Keratinocyte (primary cell): ENCODE measurements around the gene ALDH1L1. TPM values are rescaled to one million over a fixed set of nuclear protein-coding genes. Genes with fewer than 3 reads are reported as not detected.

ENCODE experiments used
- DNase-seq: peaks from one replicate; pipeline ENCODE4 v3.0.0-alpha.2; 2011; ENCODE audit warnings: low read depth, missing footprints, low spot score
- FAIRE-seq: peaks from 2 replicates; lab custom pipeline; 2011; peaks lifted over from hg19 to GRCh38; lab: Jason Lieb, UNC
- H2AFZ ChIP-seq: 2 replicates; pipeline ENCODE4 v1.6.0; 2012; ENCODE audit warnings: low read length, control low read depth, inconsistent platforms; ENCODE audit not compliant: control insufficient read depth
- H3K27ac ChIP-seq: 2 replicates; pipeline ENCODE4 v1.5.1; 2011; ENCODE audit warnings: low read length; ENCODE audit not compliant: control insufficient read depth, insufficient read depth
- H3K27me3 ChIP-seq: 3 replicates; pipeline ENCODE4 v1.6.0; 2011; ENCODE audit warnings: low read length; ENCODE audit not compliant: control insufficient read depth, insufficient read depth; ENCODE audit errors: extremely low read depth
- H3K36me3 ChIP-seq, 2 experiments: 2 replicates in 1 of 2; 3 replicates in 1 of 2; pipeline ENCODE4 v1.5.1; 2011; ENCODE audit warnings: low read length in 2 of 2, mild to moderate bottlenecking in 1 of 2; ENCODE audit not compliant: control insufficient read depth in 2 of 2, insufficient read depth in 2 of 2; ENCODE audit errors: extremely low read depth in 1 of 2
- H3K4me1 ChIP-seq: 3 replicates; pipeline ENCODE4 v1.5.1; 2011; ENCODE audit warnings: low read length; ENCODE audit not compliant: control insufficient read depth, insufficient read depth; ENCODE audit errors: extremely low read depth
- H3K4me2 ChIP-seq: 3 replicates; pipeline ENCODE4 v1.6.0; 2011; ENCODE audit warnings: low read depth, low read length; ENCODE audit not compliant: control insufficient read depth, insufficient read depth; ENCODE audit errors: extremely low read depth
- H3K4me3 ChIP-seq, 3 experiments: fragments of 200-600 bp in 1 of 3; sonication (generic) in 1 of 3; 2 replicates in 2 of 3; 3 replicates in 1 of 3; pipeline ENCODE4 v1.5.1; 2011 to 2016; ENCODE audit warnings: low read length in 3 of 3, mild to moderate bottlenecking in 3 of 3, control low read depth in 2 of 3, inconsistent platforms in 1 of 3, low read depth in 1 of 3, mixed read lengths in 1 of 3, mixed run types in 1 of 3, moderate library complexity in 1 of 3; ENCODE audit not compliant: control insufficient read depth in 2 of 3, insufficient read depth in 2 of 3; ENCODE audit errors: extremely low read depth in 1 of 3
- H3K79me2 ChIP-seq: 2 replicates; pipeline ENCODE4 v1.6.0; 2012; ENCODE audit warnings: low read length; ENCODE audit not compliant: control insufficient read depth, insufficient read depth
- H3K9ac ChIP-seq: 3 replicates; pipeline ENCODE4 v1.6.0; 2011; ENCODE audit warnings: low read length; ENCODE audit not compliant: control insufficient read depth, insufficient read depth; ENCODE audit errors: extremely low read depth
- H3K9me1 ChIP-seq: 3 replicates; pipeline ENCODE4 v1.6.0; 2011; ENCODE audit warnings: low read length; ENCODE audit not compliant: control insufficient read depth, insufficient read depth; ENCODE audit errors: extremely low read depth
- H3K9me3 ChIP-seq: 2 replicates; pipeline ENCODE4 v1.5.1; 2012; ENCODE audit warnings: low read depth, low read length; ENCODE audit not compliant: control insufficient read depth
- H4K20me1 ChIP-seq: 3 replicates; pipeline ENCODE4 v1.6.0; 2011; ENCODE audit warnings: low read length; ENCODE audit not compliant: control insufficient read depth, insufficient read depth; ENCODE audit errors: extremely low read depth
- CTCF ChIP-seq, 3 experiments: IDR thresholded peaks in 1 of 3; conservative IDR thresholded peaks in 1 of 3; optimal IDR thresholded peaks in 1 of 3; 2 replicates in 2 of 3; 3 replicates in 1 of 3; pipeline versions ENCODE3 to v1.5.1; 2011; ENCODE audit warnings: low read length in 3 of 3, mild to moderate bottlenecking in 3 of 3, moderate library complexity in 2 of 3, control low read depth in 1 of 3, inconsistent platforms in 1 of 3; ENCODE audit not compliant: insufficient read depth in 2 of 3; ENCODE audit errors: extremely low read depth in 1 of 3
- EZH2 ChIP-seq: IDR thresholded peaks from one replicate; pipeline ENCODE4 v1.6.1; 2012; ENCODE audit warnings: inconsistent platforms, mild to moderate bottlenecking, low read length, moderate library complexity
- dilution Hi-C: fragments of 300-500 bp; cut with MboI; formaldehyde crosslinking; loops from one replicate; pipeline ENCODE4 v1.7.0; 2020; ENCODE audit warnings: low sequenced_read_pairs; ENCODE audit not compliant: extremely low pct_ligation_motif_present
- polyA plus RNA-seq, 5 experiments: library from polyadenylated mRNA; depleted of rRNA in 3 of 5; stranded (reverse) in 3 of 5; stranded (forward) in 1 of 5; unstranded in 1 of 5; fragments of >200 nt; gene quantifications; 1 replicate in 1 of 5; 2 replicates in 3 of 5; 3 replicates in 1 of 5; pipeline versions ENCODE4 v1.2.1 to v1.2.3, GENCODE V29; 2011 to 2012; ENCODE audit warnings: missing spikeins in 2 of 5, low read depth in 1 of 5, low replicate concordance in 1 of 5

Gene ALDH1L1
- polyA plus RNA-seq, 1 donor (not counting 4 experiments of a cell fraction or from before 2014, with no cell fraction given) = 0.35 TPM

DNA sequence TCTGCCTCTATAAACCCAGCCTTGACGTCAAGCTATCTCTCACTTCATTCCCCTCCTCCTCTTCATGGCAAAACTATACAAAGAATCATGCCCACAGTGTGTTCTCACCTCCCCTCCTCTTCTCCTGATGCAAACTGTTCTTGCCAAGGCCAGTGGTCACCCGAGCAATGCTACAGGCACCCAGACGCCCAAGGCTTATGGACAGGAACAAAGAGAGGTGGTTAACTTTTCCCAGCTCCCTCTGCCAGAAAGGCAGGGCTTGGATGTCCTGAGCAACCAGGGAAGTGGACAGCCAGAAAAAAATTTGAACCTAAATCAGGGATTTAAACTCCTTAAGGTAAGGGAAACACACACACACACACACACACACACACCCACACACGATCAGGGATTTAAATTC, 101.5 kb downstream of the ALDH1L1 start:
- H2AFZ ChIP-seq = no peak overlapping the region
- H3K4me3 ChIP-seq = no peak overlapping the region
- DNase-seq (no peak), FAIRE-seq (no peak)
- H3K27ac ChIP-seq = no peak overlapping the region
- H4K20me1 ChIP-seq = no peaks in the 10 kb centered on the region
- H3K79me2 ChIP-seq = no peaks in the 10 kb centered on the region
- H3K9me3 ChIP-seq = no peaks in the 10 kb centered on the region
- H3K4me1 ChIP-seq = peaks cover 13% of the 10 kb centered on the region
- no peak overlapping the region for H3K9ac ChIP-seq
- dilution Hi-C loops = no loop called here
- no peak for TF ChIP-seq EZH2
- no peak for TF ChIP-seq CTCF (optimal IDR thresholded peaks at IDR 0.05 in 1 of 3, IDR thresholded peaks at IDR 0.05 in 1 of 3, conservative IDR thresholded peaks at IDR 0.05 in 1 of 3; ENCODE audit: extremely low read depth in 1 of 3, insufficient read depth in 2 of 3, low read length in 3 of 3)
- H3K4me2 ChIP-seq = no peak overlapping the region
- no peaks in the 10 kb centered on the region for H3K9me1 ChIP-seq
- no peaks in the 10 kb centered on the region for H3K36me3 ChIP-seq
- H3K27me3 ChIP-seq = no peaks in the 10 kb centered on the region

DNA sequence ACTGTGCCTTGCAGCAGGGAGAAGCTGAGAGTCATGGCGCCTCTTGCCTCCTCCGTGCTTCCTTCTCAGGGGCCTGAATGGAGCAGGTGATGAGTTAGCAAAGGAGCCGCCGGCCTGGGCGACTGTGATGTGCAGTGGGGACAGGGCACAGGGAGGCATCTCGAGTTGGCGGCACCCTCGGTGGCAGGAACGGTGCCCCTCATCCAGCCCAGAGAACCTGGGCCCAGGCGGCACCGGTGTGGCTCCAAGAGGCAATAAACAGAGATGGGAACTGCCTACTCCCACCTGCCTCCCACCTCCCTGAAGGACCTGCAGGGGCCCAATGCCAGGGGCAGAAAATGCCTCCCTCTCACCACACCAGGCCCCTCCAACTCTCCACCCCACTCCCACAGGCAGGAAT, 102.6 kb downstream of the ALDH1L1 start:
- Histone ChIP-seq H3K4me3 (no peak overlapping the region), H3K9me1 (no peaks in the 10 kb centered on the region), H3K4me2 (no peak overlapping the region), H3K36me3 (no peaks in the 10 kb centered on the region), H3K79me2 (no peaks in the 10 kb centered on the region), H3K27ac (no peak overlapping the region), H3K4me1 (peaks cover 9% of the 10 kb centered on the region), H3K9ac (no peak overlapping the region), H3K9me3 (no peaks in the 10 kb centered on the region), H2AFZ (no peak overlapping the region), H4K20me1 (no peaks in the 10 kb centered on the region), H3K27me3 (no peaks in the 10 kb centered on the region)
- no peak for TF ChIP-seq EZH2
- no peak for TF ChIP-seq CTCF (optimal IDR thresholded peaks at IDR 0.05 in 1 of 3, IDR thresholded peaks at IDR 0.05 in 1 of 3, conservative IDR thresholded peaks at IDR 0.05 in 1 of 3; ENCODE audit: extremely low read depth in 1 of 3, insufficient read depth in 2 of 3, low read length in 3 of 3)
- dilution Hi-C loops = no loop called here
- FAIRE-seq = no peak
- DNase-seq = no peak
